HG03571 (cell line): ENCODE results near the gene SPEN.

Source experiments
- ATAC-seq: cut with Tn5 transposase; IDR thresholded peaks from one replicate; pipeline ENCODE4 v1.9.1; 2021; ENCODE audit not compliant: unreplicated experiment

Gene SPEN

DNA sequence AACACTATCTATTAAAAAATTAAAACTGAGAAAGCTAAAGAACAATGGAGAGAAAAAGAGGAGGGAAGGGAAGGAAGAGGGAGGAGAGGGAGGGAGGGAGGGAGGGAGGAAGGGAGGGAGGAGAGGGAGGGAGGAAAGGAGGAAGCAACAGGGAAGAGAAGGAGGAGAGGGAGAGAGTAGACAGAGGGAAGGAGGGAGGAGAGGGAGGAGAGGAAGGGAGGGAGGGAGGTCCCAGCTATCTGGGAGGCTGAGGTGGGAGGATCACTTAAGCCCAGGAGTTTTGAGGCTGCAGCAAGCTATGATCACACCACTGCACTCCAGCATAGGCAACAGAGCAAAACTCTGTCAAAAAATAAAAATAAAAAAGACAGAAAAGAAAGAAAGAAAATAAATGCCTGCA is 111.9 kb downstream of the SPEN start:
- no peak for ATAC-seq

DNA sequence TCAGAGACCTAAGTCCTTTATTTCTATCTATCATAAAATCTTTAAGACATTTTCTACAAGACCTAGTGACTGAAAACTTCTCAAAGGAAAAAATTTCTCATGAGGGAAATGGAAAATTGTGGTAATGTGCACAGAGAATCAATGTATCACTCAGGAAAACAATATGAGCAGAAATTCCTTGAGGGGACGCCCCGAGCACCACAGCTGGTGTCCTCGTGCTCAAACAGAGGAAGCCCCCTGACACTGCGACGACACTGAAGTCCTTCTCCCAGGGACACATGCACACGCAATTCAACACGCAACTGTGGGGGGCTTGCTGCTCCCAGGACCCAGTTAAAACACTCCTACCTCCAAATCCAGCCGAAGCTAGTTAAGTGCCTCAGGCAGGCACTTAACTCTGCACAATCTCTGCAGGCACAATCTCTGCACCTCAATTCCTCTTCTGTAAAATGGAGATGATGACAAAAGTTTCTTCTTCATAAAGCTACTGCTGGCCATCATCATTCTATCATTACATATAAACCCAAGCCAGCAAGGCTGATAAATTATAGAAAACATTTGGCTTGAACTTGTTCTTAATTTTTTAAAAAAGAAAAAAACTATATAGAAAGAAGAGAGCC is 112.4 kb downstream of the SPEN start:
- ATAC-seq, result no peak

DNA sequence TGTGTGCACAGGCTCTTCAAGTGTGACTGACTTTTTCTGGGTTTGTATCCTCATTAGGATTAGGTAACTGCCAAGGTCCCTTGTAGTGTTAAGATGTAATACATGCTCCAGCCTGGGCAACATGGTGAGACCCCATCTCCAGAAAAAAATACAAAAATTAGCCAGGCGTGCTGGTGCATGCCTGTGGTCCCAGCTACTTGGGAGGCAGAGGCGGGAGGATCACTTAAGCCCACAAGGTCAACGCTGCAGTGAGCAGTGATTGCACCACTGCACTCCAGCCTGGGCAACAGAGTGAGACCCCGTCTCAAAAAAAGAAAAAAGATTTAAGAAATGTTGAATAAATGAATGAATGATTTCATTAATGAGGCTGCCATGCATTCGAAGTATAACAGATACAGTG is 113.3 kb downstream of the SPEN start:
- ATAC-seq, result no peak

DNA sequence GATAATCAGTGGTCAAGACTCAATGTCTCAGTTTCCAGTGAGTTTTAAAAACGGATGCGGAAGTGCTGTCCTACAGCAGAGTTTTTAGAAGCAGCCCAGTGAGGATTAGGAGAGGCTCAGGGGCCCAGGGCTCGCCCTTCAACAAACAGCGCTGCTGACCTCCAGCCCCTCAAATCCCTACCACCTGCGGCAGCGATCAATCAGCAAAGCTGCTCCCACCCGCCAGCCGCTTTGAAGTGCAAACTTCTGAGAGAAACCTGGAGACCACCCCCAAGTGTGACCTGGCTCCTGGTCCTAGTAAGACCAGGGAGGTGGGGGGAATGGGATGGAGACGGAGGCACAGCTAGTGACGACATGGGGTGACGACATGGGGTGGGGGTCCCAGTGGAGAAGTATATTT is 114.0 kb downstream of the SPEN start:
- ATAC-seq, result no peak

DNA sequence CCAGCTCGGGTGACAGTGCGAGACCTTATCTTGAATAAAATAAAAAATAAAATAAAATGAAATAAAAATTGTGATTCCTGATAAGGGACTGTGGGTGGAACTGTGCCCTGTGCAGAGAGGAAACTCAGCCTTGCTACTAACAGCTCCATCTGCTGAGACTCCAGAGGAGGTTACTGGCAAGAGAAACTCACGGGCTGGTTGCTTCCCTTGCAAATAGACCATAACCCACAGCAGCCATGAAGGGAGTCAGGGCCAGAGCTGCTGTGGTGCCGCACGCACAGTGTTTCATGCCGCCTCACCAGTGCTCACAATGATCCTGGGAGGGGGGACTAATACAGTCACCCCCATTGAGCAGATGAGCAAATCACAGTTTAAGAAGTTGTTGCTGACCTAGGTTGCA is 114.7 kb downstream of the SPEN start:
- no peak for ATAC-seq

DNA sequence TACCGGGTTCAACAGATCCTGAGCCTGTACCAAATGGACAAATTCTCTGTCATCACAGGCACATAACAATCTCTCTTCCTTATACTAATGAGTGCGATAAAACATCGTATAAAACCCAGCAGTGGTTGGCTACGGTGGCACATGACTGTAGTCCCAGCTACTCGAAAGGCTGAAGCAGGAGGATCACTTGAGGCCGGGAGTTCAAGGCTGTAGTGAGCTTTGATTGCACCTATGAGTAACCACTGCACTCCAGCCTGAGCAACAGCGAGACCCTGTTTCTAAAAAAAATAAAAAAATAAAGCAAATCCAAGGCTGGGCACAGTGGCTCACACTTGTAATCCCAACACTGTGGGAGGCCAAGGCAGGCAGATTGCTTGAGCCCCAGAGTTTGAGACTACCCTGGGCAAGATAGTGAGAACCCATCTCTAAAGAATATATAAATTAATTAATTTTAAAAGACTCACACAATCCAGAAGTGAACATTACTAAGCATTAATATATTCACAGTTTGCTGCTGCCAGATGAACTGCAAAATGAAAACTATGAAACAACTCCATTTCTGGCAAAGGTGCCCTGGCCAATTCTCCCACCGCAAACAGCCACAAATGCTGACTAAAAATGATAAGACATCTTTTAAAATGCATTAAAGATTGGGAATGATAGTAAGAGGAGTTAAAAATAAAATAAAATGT is 115.3 kb downstream of the SPEN start:
- ATAC-seq, result no peak

DNA sequence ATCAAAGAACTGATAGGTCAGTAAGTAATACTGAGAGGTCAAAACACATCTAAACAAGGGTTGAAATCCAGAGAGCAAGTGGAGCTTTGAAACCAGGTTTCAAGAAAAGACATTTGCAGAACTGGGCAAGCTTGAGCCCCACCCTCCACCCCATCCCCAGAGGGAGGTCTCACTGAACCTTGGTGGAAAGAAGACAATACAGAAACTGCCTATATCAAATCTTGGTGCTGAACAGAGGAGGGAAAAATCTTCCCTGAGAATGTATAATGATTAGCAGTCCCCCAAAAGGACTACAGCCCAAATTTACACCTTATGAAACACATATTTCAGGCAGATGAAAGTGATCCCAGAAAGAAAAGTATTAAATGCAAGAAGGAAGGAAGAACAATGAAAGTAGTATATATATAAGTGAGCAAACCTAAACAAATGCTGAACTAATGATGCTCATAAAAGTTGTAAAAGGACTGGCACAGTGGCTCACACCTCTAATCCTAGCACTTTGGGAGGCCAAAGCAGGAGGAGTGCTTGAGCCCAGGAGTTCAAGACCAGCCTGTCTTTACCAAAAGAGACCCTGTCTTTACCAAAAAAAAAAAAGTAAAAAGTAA is 116.0 kb downstream of the SPEN start:
- ATAC-seq, result no peak

DNA sequence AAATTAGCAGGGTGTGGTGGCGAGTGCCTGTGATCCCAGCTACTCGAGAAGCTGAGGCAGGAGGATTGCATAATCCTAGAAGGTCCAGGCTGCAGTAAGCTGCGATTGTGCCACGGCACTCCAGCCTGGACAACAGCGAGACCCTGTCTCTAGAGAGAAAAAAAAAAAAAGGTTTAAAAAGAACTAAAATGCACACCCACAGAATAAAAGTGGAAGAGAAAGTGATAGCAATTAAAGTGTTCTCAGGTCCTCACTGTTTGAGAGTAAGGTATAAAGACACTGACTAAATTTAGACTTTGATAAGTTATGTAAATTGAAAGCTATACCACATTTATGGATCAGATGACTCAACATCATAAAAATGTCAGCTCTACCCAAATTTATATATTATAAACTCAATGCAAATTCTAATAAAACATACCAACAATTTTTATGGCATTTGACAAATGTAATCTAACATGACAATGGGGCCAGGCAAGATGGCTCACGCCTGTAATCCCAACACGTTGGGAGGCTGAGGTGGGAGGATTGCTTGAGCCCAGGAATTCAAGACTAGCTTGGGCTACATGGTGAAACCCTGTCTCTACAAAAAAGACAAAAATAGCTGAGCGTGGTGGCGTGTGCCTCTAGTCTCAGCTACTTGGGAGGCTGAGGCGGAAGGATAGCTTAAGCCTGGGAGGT is 116.6 kb downstream of the SPEN start:
- ATAC-seq, result peak; percentile 27

DNA sequence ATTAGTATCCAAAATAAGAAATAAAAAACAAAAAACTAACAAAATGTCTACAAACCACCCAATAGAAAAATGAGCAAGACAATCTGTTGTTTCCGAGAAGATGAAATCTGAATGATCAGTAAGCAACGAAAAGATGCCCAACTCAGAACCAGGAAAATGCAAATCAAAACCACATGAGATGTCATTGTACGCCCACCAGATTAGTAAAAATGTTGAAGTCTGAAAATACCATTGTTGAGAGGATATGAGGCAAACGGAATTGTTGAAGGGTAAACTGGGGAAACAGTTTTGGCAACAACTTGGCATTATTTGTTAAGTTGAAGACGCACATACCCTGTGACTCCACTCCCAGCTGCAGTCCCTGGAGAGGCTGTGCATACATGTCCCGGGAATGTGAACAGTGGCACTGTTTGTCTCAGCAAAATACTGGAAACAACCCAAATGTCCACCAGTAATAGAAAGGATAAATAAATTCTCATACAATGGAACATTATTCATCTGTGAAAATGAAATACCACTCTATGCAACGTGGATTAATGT is 117.8 kb downstream of the SPEN start:
- ATAC-seq, result no peak

DNA sequence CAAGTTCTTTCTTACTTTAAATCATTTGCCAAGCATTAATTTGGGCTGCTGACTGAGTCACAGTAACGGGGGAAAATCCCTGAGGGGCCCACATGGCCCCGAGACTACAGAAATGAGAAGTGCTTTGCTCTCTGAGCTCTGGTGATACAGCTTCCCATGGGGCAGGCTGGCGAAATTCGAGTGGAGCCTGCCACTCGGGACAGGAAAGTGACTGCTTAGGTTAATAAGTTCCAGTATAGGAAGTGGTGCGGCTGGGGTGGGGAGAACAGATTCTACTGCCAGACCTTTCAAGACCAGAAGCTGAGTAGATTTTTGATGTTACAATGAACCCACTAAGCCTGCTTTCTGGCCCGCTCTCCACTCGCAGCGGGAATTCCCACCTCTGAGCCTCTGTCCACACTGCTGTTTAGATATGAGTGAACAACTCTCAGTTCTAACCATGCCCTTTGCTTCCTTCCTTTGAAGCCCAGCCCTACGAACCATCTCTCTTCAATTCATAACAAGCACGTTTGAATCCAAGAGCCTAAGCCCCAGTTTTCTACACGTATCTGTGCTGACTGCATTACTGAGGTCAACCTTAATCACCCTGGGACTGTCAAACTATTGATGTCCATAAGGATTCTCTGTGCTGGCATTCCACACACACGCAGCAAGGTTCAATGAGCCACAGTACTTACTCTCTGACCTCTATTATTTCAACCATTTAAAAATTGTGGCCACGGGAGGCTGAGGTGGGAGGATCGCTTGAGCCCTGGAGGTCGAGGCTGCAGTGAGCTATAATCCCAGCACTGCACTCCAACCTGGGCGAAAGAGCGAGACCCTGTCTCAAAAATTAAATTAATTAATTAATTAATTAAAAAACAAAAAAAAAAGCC is 118.8 kb downstream of the SPEN start:
- peak; percentile 68 for ATAC-seq

DNA sequence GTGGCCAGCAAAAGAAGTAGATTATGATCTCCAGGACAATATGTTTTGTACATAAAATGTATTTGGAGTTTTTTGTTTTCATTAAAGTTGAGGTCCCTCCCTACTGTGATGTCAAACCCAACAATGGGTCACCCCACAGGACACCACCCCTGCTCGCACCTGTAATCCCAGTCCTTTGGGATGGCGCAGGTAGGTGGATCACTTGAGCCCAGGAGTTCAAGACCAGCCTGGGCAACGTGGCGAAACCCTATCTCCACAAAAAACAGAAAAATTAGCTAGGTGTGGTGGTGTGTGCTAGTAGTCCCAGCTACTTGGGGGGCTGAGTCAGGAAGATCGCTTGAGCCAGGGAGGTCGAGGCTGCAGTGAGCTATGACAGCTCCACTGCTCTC is 119.4 kb downstream of the SPEN start:
- no peak for ATAC-seq

DNA sequence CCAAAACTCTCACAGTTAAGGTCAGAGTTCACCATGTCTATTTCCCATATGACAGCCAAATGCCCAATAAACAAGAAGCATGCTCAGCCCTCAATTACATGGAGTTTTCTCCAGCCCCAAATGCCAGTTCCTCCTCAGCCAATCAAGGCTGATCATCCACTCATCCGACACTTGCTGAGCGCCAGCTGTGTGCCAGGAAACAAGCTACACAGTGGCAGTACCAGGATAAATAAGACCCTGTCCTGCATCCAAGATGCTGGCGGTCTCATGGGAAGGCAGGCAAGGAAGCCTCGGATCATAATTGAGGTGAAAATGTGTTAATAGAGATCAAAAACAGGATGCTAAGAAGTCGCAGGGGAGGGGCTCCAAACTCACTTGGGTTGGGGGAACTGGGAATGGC is 120.7 kb downstream of the SPEN start:
- no peak for ATAC-seq

DNA sequence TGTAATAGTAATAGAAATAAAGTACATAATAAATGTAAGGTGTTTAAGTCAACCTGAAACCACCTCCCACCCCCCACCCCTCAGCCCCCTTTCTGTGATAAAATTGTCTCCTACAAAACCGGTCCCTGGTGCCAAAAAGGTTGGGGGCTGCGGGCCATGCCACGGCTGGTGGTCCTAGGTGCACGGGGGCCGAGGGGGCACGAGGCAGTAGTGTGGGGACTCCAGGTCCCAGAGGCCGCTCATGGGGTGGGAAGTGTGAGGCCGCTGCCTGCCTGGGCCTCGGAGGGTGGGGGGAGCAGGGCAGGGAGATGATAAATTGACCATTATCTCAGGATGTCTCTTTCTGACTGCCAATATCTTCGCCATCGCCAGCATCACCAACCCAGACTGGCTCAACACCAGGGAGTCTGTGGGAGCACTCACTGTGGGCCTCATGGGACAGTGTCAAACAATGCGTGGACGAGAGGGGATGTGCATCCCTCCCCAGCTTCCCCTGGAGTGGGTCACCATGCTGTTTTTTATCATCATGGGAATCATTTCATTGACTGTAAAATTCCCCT is 121.9 kb downstream of the SPEN start:
- ATAC-seq, result no peak

DNA sequence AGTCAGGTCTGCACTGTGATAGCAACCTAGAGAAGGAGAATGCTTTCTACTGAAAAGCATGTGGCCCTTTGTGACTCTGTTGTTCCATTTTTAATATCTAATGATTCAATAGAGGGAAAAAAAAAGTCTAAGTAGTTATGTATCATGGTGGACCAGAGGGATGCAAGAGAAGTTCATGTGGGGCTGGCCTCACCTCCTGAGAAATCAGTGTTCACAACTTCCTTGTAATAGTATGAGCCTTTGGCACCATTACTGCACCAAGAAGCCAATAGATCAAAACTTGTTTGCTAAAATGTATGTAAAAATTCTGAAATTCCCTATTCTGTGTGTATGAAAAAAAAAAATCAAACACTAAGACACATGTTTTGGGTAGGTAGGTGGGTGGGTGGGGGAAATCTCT is 123.4 kb downstream of the SPEN start:
- no peak for ATAC-seq

DNA sequence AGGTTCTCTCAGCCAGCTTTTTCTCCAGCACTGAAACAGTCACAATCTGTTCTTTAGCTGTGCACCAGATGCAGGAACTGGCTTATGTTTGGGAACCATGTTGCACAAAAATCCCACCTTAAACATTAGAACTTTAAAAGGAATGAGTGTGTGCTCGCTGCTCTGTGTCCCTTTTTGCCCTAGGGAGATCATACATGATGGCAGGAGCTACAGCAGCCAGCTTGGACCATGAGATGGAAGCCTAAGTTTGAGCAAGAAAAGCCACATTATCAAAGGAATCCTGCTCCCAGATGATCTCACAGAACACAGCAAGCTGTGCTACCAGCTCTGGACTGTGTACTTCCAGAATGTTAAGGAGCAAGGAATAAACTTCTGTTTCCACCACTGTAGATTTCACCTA is 124.9 kb downstream of the SPEN start:
- no peak for ATAC-seq

DNA sequence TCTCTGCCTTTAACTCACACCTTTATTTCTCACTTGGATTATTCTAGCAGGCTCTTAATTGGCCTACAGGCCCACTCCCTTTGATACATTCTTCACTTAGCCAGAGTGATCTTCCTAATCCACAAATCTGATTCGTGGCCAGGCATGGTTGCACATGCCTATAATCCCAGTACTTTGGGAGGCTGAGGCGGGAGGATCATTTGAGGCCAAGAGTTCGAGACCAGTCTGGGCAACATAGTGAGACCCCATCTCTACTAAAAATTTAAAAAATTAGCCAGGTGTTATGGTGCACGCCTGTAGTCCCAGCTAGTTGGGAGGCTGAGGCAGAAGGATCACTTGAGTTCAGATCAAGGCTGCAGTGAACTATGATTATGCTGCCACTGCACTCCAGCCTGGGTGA is 126.3 kb downstream of the SPEN start:
- ATAC-seq, result no peak

DNA sequence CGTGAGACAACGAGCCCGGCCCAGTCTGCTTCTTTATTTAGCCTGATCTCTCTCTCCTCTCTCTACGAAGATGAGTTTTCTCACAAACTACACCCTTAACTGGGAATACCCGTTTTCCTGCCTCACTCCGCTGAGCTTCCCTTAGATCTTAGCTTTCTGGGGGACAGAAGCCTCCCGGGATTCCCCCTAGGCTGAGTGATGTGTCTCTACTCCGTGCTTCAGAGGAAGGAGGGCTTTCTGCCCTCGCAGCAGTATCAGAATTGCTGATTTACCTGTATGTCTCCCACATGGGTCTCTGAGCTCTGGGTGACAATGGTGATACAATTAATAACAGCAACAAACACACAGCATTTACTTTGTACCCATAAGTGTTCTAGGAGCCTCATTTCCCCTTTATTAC is 127.3 kb downstream of the SPEN start:
- no peak for ATAC-seq

DNA sequence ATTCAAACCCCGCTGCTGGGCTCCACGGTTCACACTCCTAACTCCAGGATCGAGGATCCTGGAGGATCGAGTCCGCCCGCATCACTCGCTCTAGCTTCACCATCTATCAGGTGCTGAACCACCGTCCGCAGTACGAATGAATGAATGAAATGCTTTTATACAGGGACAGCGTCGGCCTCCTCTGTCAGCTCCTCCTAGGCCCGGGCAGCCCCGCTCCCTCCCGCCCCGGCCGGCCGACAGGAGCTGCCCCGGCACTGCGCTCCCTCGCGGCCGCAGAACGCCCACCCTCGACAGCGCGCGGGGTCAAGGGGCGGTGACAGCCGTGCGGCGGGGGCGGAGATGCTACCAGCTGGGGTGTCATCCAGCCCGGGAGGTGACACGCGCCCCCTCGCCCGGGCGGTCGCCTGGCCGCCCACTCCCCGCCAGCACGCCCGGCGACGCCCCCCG is 127.9 kb downstream of the SPEN start:
- ATAC-seq, result peak; percentile 52

DNA sequence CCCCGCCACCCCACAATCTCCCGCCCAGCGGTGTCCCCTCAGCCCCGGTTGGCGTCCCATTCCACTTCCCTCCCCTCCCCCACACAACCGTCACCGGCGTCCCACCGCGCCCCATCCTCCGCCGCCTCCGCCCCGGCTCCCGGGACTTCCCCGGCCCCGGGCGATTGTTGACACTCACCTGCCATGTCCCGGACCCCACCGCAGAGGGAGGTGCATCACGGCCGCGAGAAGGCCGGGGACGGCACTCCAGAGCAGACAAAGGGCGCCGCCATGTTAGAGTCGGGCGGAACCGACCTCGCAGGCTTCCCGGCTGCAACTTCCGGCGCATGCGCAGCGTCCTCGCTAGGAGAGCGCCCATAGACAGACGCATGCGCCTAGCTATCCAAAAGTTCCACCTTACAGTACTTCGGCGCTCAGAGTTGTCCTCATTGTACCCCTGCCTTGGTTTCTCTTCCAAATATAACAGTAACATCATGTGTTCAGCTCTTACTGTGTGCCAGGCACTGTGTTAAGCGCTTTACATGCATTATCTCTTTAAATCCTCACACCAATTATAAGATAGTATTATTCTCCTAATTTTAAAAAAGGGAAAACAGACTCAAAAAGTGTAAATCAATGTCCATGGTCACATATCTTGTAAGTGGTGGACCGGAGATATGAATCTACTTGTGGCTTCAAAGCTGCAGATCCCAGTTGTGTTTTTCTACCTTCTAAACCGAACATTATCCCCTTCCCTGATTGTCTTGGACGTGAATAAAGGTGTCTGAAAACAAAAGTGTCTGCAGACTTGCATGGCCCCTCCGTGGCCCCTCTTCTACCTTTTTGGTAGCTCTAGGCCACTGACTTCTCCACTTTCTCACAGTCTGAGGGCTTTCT is 128.5 kb downstream of the SPEN start, which contains the start of gene ZBTB17:
TSS of gene ZBTB17 (minus strand) at position 297 of the 876 bp plus-strand sequence. CDS start 27,606 bp downstream, outside the sequence.
- ATAC-seq, result peak; percentile 64
